GM12872 (cell line): ENCODE measurements around the gene EHF.

ENCODE experiments used
- CTCF ChIP-seq: IDR thresholded peaks from 3 replicates; pipeline ENCODE4 v1.5.1; 2011; ENCODE audit warnings: low read depth, mild to moderate bottlenecking, low read length, moderate library complexity; ENCODE audit not compliant: insufficient read depth

The EHF gene

DNA sequence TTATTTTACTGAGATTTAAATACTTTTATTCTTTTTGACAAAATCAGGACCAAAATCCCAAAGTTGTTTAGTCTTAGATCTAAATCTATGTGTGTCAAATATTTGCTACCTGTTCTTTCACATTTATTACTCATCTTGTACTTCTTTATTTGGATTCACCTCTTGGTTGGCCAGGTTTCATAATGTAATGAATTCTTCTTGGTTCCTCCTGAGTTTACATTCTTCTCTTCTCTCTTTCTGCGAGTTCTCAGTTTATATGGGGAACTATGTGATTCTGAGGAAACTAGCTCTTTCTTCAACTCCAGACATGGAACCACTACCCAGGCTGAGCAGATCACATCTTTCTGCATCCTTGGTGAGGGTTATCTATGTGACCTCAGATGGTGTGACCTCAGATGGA, 50.2 kb downstream of the EHF start:
- TF ChIP-seq CTCF, result no peak

DNA sequence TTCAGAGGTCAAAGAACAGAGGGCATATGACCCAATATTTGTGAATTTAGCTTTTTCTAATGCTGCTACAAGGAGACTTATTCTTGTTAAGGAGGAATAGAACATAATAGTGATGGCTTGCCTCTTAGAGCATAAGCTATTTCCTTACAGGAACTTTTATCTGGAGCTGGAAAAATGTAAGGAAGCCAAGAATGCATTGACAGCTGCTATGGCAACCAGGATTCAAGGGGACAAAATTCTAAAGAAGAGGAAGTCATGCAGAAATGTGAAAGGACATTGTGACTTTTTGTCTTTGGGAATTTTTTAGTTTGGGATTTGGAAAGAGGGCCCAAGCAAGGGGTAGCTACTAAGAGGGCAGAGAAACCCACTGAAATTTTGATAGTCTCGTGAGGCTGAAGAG, 51.1 kb downstream of the EHF start:
- TF ChIP-seq CTCF, result no peak

DNA sequence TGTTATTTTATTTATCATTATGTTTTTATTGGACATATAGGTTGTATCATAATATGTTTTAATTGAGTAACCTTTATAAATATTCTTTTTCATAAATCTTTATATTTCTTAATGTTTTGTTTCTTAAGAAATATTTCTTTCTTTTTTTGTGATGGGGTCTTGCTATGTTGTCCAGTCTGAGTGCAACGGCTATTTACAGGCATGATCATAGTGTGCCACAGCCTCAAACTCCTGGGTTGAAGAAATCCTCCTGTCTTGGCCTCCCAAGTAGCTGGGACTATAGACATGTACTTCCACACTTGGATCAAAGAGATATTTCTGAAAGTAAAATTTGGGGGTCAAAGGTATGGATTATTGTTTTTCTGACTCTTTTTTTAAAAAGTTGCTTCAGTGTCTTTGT, 53.1 kb downstream of the EHF start:
- TF ChIP-seq CTCF, result no peak

GRCh38 chr11:34676227-34676626, 55.3 kb downstream of the EHF start:
- no peak for TF ChIP-seq CTCF

- TF ChIP-seq CTCF, result no peak
These were observed 58.8 kb downstream of the EHF start for GRCh38 chr11:34679681-34680080.

DNA sequence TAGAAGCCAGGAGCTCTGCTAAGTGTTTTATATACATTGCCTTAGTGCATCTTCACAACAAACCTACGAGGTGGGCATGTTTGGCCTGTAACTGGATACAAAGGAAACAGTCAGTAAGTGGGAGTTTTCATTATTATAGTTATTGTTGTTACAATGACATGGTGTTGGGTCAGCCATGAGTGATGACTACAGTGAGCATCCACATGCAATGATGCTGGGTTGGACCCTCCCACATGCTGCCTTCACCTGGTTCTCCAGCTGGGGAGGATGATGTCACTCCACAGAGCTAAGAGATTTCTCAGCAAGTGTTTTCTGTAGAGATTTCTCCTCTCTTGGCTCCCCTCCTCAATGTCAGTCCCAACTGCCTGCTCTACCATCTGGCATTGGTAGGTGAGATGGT, 59.3 kb downstream of the EHF start:
- TF ChIP-seq CTCF, result no peak

GRCh38 chr11:34680918-34681586, 60.2 kb downstream of the EHF start:
- no peak for TF ChIP-seq CTCF
